Esophagus muscularis mucosa (tissue), 4 donors: ENCODE results near the gene PPEF2. TPM values are rescaled to one million over a fixed set of nuclear protein-coding genes. Genes with fewer than 3 reads are reported as not detected.
"Not testable (repeated sequence)": the region's sequence is repeated elsewhere in the genome, so short reads cannot be mapped to it uniquely, and the experiment has no call there.

Experiments used
- DNase-seq: peaks from one replicate; pipeline ENCODE4 v3.0.0-alpha.2; 2017; ENCODE audit errors: extremely low spot score
- H3K27ac ChIP-seq, 4 donors: fragments of 200-600 bp; sonication (generic); replicated peaks in 1 of 4; 1 replicate in 3 of 4; 2 replicates in 1 of 4; pipeline ENCODE4 v1.5.1; 2016 to 2019; ENCODE audit warnings: mild to moderate bottlenecking in 1 of 4
- H3K27me3 ChIP-seq, 4 donors: fragments of 200-600 bp; sonication (generic); one replicate each; pipeline versions ENCODE4 v1.5.1 to v1.6.0; 2016 to 2019
- H3K36me3 ChIP-seq, 4 donors: fragments of 200-600 bp; sonication (generic); one replicate each; pipeline ENCODE4 v1.5.1; 2016 to 2019
- H3K4me1 ChIP-seq, 4 donors: fragments of 200-600 bp; sonication (generic); one replicate each; pipeline ENCODE4 v1.5.1; 2016 to 2019
- H3K4me3 ChIP-seq, 4 donors: fragments of 200-600 bp; sonication (generic); 1 replicate in 2 of 4; 2 replicates in 2 of 4; pipeline ENCODE4 v1.5.1; 2016 to 2019; ENCODE audit warnings: mild to moderate bottlenecking in 4 of 4, moderate library complexity in 1 of 4
- H3K9me3 ChIP-seq, 4 donors: fragments of 200-600 bp; sonication (generic); 1 replicate in 3 of 4; 2 replicates in 1 of 4; pipeline ENCODE4 v1.5.1; 2016 to 2019
- EP300 ChIP-seq: sonication (generic); formaldehyde crosslinking; IDR thresholded peaks from one replicate; pipeline ENCODE4 v1.6.1; 2017; ENCODE audit warnings: antibody characterized with exemption
- POLR2A ChIP-seq: fragments of 450-650 bp; IDR thresholded peaks from one replicate; pipeline ENCODE4 v1.6.1; 2017; ENCODE audit warnings: antibody characterized with exemption, moderate library complexity, mild to moderate bottlenecking, low read depth
- POLR2AphosphoS5 ChIP-seq, 2 donors: sonication (generic); formaldehyde crosslinking; IDR thresholded peaks; one replicate each; pipeline ENCODE4 v1.6.1; 2017; ENCODE audit warnings: antibody characterized with exemption in 2 of 2
- WGBS: methylation state at CpG from one replicate; pipeline ENCODE4 v1.1.5; 2018; 5-methylcytosine and 5-hydroxymethylcytosine counted together
- intact Hi-C: fragments of 100-400 bp; cut with DNase I; formaldehyde crosslinking; loops from one replicate; pipeline ENCODE4 v1.15.1; 2023
- total RNA-seq, 4 donors: library from RNA; depleted of rRNA; stranded (reverse); fragments of >200 nt; gene quantifications; one replicate each; pipeline versions ENCODE4 v1.1.0 to v1.2.1, GENCODE V29; 2016
- TF ChIP-seq, protein P1 (sequence below), 3 experiments: fragments of 200-600 bp in 2 of 3; fragments of 450-650 bp in 1 of 3; sonication (generic) in 2 of 3; IDR thresholded peaks; one replicate each; pipeline ENCODE4 v1.5.1; 2017 to 2019; ENCODE audit warnings: antibody characterized with exemption in 3 of 3, mild to moderate bottlenecking in 2 of 3, moderate library complexity in 1 of 3

Gene PPEF2
- total RNA-seq, 4 donors from 2014 or later, result not detected

- H3K36me3 ChIP-seq, result peaks cover 0 to 17% (median 11%) of the 10 kb centered on the region in 4 donors
- peaks cover 4 to 19% (median 14%) of the 10 kb centered on the region in 4 donors for H3K4me1 ChIP-seq
- H3K4me3 ChIP-seq, result peak overlapping the region; percentile 71 to 84 (median 79)
- no peaks in the 10 kb centered on the region for H3K9me3 ChIP-seq
- intact Hi-C loops, result loop anchor here (2.0 to 10.0 kb wide), 2 partner anchors 23 to 145 kb away; no protein-coding TSS in a partner anchor
- no peaks in the 10 kb centered on the region for H3K27me3 ChIP-seq
- TF ChIP-seq, protein P1, sequence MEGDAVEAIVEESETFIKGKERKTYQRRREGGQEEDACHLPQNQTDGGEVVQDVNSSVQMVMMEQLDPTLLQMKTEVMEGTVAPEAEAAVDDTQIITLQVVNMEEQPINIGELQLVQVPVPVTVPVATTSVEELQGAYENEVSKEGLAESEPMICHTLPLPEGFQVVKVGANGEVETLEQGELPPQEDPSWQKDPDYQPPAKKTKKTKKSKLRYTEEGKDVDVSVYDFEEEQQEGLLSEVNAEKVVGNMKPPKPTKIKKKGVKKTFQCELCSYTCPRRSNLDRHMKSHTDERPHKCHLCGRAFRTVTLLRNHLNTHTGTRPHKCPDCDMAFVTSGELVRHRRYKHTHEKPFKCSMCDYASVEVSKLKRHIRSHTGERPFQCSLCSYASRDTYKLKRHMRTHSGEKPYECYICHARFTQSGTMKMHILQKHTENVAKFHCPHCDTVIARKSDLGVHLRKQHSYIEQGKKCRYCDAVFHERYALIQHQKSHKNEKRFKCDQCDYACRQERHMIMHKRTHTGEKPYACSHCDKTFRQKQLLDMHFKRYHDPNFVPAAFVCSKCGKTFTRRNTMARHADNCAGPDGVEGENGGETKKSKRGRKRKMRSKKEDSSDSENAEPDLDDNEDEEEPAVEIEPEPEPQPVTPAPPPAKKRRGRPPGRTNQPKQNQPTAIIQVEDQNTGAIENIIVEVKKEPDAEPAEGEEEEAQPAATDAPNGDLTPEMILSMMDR (IDR thresholded peaks at IDR 0.05), result no peak
- TF ChIP-seq POLR2A (no peak), POLR2AphosphoS5 (IDR thresholded peaks at IDR 0.05) (peak in 1 of 2 donors; percentile 51)
- peak; percentile 95 for DNase-seq
- WGBS, result under 1% methylated on average over 39 of the region's 67 CpGs
- H3K27ac ChIP-seq, result peak overlapping the region; percentile 66 to 85 (median 72)
These were observed 37.8 kb upstream of the PPEF2 start for GRCh38 chr4:75939890-75940691.

DNA sequence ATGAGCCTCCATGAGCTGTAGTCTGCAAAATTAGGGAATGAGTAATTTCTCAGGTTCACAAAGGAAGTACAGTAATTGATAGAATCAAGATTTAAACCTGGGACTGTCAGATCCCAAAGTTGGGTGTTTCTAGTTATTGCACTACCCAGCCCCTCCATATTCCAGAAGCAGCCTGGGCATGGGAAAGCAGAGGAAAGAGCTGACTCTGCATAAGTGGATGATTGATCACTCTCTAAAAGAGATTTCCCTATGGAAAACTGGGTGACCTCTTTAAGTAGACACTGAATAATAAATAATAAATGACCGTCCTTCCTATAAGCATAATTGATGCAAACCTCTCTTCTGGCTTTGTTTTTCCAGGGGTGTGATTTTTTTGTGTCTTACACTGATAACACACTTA, 33.4 kb upstream of the PPEF2 start:
- Histone ChIP-seq H3K4me1 (peaks cover 0 to 12% (median 8%) of the 10 kb centered on the region in 4 donors), H3K36me3 (peaks cover 0 to 34% (median 20%) of the 10 kb centered on the region in 4 donors), H3K27me3 (no peaks in the 10 kb centered on the region), H3K4me3 (no peak overlapping the region), H3K27ac (no peak overlapping the region), H3K9me3 (no peaks in the 10 kb centered on the region)
- TF ChIP-seq POLR2A, result no peak
- no peak for TF ChIP-seq POLR2AphosphoS5 (IDR thresholded peaks at IDR 0.05)
- TF ChIP-seq, protein P1 (IDR thresholded peaks at IDR 0.05), result no peak
- TF ChIP-seq EP300, result no peak
- no peak for DNase-seq
- intact Hi-C loops, result no loop called here
- 96% methylated on average over 1 of the region's 1 CpG for WGBS

- Histone ChIP-seq H3K9me3 (no peaks in the 10 kb centered on the region), H3K4me1 (no peaks in the 10 kb centered on the region), H3K36me3 (peaks cover under 1 to 52% (median 28%) of the 10 kb centered on the region in 4 donors), H3K27me3 (no peaks in the 10 kb centered on the region), H3K27ac (no peak overlapping the region), H3K4me3 (no peak overlapping the region)
- WGBS, result 79% methylated on average over 3 of the region's 3 CpGs
- intact Hi-C loops, result no loop called here
- DNase-seq, result no peak
- TF ChIP-seq EP300, result no peak
- no peak for TF ChIP-seq POLR2A
- TF ChIP-seq, protein P1 (IDR thresholded peaks at IDR 0.05), result no peak
- TF ChIP-seq POLR2AphosphoS5 (IDR thresholded peaks at IDR 0.05), result no peak
These were observed 27.9 kb upstream of the PPEF2 start for GRCh38 chr4:75930152-75930551.

DNA sequence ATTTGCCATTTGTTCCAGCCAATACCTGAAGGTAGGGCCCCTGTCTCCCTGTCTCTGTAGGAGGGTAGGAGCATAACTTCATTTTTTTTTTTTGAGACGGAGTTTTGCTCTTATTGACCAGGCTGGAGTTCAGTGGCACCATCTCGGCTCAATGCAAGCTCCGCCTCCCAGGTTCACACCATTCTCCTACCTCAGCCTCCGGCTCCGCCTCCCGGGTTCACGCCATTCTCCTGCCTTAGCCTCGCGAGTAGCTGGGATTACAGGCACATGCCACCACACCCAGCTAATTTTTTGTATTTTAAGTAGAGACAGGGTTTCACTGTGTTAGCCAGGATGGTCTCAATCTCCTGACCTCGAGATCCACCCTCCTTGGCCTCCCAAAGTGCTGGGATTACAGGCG, 22.7 kb upstream of the PPEF2 start:
- H3K27ac ChIP-seq, H3K9me3 ChIP-seq, DNase-seq, H3K4me3 ChIP-seq, intact Hi-C loops, H3K27me3 ChIP-seq, H3K4me1 ChIP-seq: not testable (repeated sequence)
- WGBS, result 97% methylated on average over 11 of the region's 11 CpGs
- peaks cover 6 to 70% (median 44%) of the 10 kb centered on the region in 4 donors for H3K36me3 ChIP-seq

DNA sequence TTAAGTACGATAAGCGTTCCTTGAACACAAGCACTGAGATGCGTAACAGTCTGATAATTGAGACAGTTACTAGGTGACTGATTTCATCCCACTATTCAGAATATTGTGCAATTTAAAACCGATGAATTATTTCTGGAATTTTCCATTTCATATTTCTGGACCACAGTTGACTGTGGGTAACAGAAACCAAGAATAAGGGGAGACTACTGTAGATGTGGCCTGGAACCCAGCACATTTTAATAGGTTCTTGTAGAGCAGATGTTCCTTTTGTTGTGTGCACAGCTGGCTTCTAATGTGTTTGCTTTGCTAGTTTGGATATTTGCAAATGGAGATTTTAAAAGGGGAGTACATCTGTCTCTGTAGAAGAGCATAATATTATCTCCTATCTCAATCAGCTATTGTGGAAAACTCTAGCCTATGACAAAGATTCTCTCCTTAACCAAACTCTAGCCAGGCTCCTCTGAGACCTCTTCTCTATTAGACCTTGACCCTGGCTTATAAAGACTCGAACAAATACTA, 22.1 kb upstream of the PPEF2 start:
- Histone ChIP-seq H3K27me3 (no peaks in the 10 kb centered on the region), H3K36me3 (peaks cover 8 to 70% (median 43%) of the 10 kb centered on the region in 4 donors), H3K4me3 (no peak overlapping the region), H3K4me1 (peaks cover 0 to 8% (median 3%) of the 10 kb centered on the region in 4 donors), H3K9me3 (no peaks in the 10 kb centered on the region), H3K27ac (no peak overlapping the region)
- intact Hi-C loops, result no loop called here
- 89% methylated on average over 5 of the region's 5 CpGs for WGBS
- DNase-seq, result no peak
- TF ChIP-seq POLR2A (no peak), POLR2AphosphoS5 (IDR thresholded peaks at IDR 0.05) (no peak), EP300 (no peak)
- TF ChIP-seq, protein P1 (IDR thresholded peaks at IDR 0.05), result no peak
